H1 (cell line): Measurements from ENCODE around the gene ABCC11. TPM values are rescaled to one million over a fixed set of nuclear protein-coding genes. Genes with fewer than 3 reads are reported as not detected.

ENCODE experiments used
- KDM4A ChIP-seq: IDR thresholded peaks from one replicate; pipeline ENCODE4 v1.7.1; 2012; ENCODE audit warnings: low read depth, mild to moderate bottlenecking, moderate library complexity, low read length, inconsistent platforms; ENCODE audit not compliant: severe bottlenecking
- polyA plus RNA-seq, 7 experiments: library from polyadenylated mRNA; depleted of rRNA in 3 of 7; stranded (reverse) in 5 of 7; unstranded in 2 of 7; fragments of >200 nt in 5 of 7; fragments of 200-250 nt in 2 of 7; gene quantifications; 1 replicate in 5 of 7; 2 replicates in 1 of 7; 4 replicates in 1 of 7; pipeline versions ENCODE4 v1.2.1 to v1.2.3, GENCODE V29; 2011 to 2013; ENCODE audit warnings: missing spikeins in 2 of 7, mixed read lengths in 2 of 7
- total RNA-seq: library from RNA; stranded (reverse); fragmentation: NEBNext Ultra II Directional; extraction: Animal tissue kit (Norgen Biotek cat#: 25700); gene quantifications from 2 replicates; pipeline ENCODE4 v1.2.1, GENCODE V29; 2021
- TF ChIP-seq, protein P1 (sequence below): IDR thresholded peaks from 2 replicates; pipeline ENCODE4 v1.6.1; 2011; ENCODE audit warnings: low read length, improper control_type of control experiment

ABCC11 gene
- total and polyA plus RNA-seq, 2 of the 8 experiments (the other 6 are each of a cell fraction or from before 2014, with no cell fraction given), result 0.06 TPM; not detected in 1

DNA sequence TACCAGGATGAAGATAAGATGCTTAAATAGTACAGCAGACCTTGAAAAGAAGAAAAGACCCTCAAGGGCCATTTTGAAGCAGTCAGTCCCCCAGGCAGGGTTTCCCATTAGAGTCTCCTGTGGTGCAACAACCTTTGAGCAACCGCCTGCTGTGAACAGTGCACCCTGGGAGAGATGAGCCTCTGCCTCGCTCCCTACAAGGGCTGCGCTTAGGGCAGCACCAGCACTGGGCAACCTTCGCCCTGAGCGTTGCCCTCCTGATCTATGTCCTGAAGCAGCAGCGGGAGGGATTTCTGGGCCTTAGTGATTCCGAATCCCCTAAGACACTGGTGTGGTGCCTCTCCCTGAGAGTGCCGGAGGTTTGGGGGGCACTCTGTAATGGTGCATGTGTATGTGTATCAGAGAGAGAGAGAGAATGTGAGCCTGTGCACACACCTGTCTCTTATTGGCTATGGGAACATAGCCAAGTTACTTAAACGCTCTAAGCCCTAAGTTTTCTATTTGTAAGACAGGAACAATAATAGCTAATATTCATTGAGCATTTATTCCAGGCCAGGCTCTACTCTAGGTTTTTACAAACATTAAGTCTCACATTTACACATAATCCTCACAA is 66.4 kb downstream of the ABCC11 start (continued):
- TF ChIP-seq, protein P1, sequence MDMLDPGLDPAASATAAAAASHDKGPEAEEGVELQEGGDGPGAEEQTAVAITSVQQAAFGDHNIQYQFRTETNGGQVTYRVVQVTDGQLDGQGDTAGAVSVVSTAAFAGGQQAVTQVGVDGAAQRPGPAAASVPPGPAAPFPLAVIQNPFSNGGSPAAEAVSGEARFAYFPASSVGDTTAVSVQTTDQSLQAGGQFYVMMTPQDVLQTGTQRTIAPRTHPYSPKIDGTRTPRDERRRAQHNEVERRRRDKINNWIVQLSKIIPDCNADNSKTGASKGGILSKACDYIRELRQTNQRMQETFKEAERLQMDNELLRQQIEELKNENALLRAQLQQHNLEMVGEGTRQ, result no peak
- TF ChIP-seq KDM4A, result no peak
